C4-2B (cell line): ENCODE results near the gene ZFP62.

ENCODE experiments used
- ZFX ChIP-seq: fragments of 450-650 bp; IDR thresholded peaks from 2 replicates; pipeline ENCODE4 v1.6.1; 2017
- TF ChIP-seq, protein P1 (sequence below): fragments of 450-650 bp; conservative IDR thresholded peaks from 2 replicates; pipeline ENCODE4 v1.5.1; 2017; ENCODE audit warnings: mild to moderate bottlenecking

DNA sequence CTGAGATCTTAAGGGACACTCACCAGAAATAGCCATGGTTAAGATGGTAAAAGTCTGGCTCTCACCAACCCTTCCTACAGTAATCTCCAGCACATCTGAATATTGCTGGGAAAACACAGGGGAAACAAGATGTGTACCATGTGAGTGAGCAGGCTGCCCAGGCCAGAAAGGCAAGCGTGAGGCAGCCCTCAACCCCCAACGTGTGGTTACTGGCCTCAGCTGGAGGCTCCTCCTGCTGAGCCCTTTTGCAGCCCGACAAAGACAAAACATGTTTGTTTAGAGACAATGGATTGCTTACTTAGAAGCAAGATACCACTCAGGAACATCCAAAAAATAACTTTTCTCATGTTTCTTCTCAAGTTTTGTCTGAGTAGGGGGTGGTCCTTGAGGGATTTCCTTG, 16.6 kb downstream of the ZFP62 start:
- TF ChIP-seq, protein P1, sequence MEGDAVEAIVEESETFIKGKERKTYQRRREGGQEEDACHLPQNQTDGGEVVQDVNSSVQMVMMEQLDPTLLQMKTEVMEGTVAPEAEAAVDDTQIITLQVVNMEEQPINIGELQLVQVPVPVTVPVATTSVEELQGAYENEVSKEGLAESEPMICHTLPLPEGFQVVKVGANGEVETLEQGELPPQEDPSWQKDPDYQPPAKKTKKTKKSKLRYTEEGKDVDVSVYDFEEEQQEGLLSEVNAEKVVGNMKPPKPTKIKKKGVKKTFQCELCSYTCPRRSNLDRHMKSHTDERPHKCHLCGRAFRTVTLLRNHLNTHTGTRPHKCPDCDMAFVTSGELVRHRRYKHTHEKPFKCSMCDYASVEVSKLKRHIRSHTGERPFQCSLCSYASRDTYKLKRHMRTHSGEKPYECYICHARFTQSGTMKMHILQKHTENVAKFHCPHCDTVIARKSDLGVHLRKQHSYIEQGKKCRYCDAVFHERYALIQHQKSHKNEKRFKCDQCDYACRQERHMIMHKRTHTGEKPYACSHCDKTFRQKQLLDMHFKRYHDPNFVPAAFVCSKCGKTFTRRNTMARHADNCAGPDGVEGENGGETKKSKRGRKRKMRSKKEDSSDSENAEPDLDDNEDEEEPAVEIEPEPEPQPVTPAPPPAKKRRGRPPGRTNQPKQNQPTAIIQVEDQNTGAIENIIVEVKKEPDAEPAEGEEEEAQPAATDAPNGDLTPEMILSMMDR, result no peak
- no peak for TF ChIP-seq ZFX
